Activated effector memory CD4-positive, alpha-beta T cell treated with Interleukin-2 at 50 U/mL for 16 hours (primary cell): Measurements from ENCODE around the gene CALU.

ENCODE experiments used
- DNase-seq: peaks from one replicate; pipeline ENCODE4 v3.0.0-alpha.2; 2020

The CALU gene

DNA sequence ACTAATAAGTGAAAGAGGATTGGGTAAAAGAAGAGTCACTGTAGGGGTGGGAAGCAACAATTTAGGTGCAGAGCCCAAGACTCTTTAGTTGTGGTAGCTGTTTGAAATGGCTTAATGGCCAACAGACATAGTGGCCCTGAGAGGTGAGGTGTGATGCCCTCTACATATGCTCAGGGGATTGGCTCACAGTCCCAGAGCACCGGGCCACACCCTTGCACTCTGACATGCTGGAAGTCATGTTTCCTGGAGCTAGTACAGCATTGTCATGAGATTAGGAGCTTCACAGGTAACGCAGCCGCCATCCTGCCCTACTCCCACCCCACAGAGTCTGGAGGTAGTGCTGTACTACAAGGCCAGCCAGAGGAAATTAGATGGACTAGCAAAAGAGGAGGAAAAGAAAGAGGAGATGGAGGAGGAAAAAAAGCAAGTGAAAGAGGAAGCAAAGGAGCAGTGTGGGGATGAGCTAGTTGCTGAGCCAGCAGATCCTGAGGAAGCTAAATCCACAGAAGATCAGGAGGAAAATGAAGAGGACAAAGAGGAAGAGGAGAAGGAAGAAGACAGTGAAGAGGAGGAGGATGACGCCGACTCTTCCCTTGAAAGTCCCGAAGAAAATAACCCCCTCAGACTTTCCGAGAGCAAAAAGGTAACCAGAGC is 76.3 kb downstream of the CALU start:
- DNase-seq, result no peak

DNA sequence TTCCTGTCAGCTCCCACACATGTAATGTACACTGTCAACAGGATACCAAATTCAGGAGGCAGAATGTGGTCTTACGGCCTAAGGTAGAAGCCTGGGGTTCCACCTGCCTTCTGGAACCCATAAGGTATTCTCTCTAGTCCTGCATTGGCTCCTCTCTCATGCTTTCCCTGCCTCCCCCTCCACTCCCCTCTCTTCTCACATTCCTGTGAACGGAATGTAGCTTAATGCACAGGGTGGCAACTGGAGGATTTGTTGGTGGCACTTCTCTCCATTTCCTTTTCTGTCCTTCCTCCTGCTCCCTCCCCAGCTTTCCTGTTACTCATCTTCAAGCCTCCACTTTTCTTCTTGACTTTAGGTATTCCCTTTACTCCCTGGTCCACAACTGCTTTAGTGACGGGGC is 79.5 kb downstream of the CALU start:
- DNase-seq, result no peak
